ENCODE data around the gene MED1.
"Not testable (repeated sequence)": the region's sequence is repeated elsewhere in the genome, so short reads cannot be mapped to it uniquely, and the experiment has no call there.

DNA sequence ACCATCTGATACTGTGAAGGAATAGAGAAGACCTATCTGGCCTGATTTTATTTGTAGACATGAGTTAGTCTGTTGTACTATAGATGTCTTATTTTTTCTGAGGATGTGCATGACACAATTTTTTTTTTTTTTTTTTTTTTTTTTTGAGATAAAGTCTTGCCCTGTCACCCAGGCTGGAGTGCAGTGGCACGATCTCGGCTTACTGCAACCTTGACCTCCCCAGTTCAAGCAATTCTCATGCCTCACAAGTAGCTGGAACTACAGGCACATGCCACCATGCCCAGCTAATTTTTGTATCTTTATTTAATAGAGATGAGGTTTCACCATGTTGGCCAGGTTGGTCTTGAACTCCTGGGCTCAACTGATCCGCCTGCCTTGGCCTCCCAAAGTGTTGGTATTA lies 36.4 kb upstream of the MED1 start:
- TF ChIP-seq POLR2A (IDR thresholded peaks at IDR 0.05): not testable (repeated sequence)
- TF ChIP-seq, protein P1, sequence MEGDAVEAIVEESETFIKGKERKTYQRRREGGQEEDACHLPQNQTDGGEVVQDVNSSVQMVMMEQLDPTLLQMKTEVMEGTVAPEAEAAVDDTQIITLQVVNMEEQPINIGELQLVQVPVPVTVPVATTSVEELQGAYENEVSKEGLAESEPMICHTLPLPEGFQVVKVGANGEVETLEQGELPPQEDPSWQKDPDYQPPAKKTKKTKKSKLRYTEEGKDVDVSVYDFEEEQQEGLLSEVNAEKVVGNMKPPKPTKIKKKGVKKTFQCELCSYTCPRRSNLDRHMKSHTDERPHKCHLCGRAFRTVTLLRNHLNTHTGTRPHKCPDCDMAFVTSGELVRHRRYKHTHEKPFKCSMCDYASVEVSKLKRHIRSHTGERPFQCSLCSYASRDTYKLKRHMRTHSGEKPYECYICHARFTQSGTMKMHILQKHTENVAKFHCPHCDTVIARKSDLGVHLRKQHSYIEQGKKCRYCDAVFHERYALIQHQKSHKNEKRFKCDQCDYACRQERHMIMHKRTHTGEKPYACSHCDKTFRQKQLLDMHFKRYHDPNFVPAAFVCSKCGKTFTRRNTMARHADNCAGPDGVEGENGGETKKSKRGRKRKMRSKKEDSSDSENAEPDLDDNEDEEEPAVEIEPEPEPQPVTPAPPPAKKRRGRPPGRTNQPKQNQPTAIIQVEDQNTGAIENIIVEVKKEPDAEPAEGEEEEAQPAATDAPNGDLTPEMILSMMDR (IDR thresholded peaks at IDR 0.05): not testable (repeated sequence)
